SW480 (cell line): ENCODE measurements around the gene RPL12.

Experiments used
- DNase-seq: peaks from one replicate; pipeline ENCODE4 v3.0.0-alpha.2; 2016; ENCODE audit warnings: low spot score

The RPL12 gene

DNA sequence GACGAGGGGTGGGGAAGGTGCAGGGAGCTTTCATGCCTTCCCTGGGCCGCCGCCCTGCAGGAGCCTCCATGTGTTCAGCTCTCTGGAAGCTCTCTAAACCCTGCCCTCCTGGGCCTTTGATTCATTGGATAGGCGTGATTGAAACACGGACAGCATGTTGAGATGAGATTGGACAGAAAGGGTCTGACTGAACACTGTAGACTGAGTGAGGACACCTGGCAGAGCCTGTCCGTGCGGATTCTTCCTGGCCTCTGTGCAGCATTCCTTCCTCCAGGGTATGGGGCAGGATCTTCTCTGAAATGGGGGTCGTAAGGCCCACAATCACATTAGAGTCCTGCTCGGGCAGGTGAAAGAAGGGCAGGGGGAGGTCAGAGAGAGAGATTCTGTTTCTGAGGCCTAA, 12.8 kb downstream of the RPL12 start:
- no peak for DNase-seq

DNA sequence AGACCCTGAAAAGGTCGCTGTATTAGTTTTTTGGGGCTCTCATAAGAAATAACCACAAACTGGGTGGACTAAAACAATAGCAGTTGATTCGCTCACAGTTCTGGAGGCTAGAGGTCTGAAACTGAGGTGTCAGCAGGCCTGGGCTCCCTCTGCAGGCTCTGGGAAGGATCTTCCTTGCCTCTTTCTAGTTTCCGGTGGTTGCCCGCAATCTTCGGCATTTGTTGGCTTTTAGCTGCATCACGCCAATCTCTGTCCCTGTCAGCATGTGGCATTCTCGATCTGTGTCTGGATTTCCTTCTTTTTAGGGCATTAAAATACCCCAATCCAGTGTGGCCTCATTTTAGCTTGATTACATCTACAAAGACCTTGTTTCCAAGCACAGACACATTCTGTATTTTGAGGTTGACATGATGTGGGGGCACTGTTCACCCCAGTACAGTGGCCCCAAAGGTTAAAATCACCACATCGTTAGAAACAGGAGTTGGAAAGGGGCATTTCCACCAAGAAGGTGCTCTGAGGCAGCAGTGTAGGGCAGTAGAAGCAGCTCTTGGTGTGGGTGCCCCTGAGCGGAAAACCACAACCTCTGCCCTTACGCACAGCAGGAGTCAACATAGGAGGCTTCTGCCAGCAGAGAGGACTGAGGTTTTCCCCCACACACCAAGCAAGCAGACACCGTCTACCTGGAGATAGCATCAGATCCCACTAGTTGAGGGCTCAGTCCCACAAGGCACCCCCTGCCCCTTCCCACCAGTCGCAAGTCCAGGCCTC, 13.5 kb downstream of the RPL12 start:
- no peak for DNase-seq

- DNase-seq, result no peak
Measured at GRCh38 chr9:127430415-127430814, 20.8 kb downstream of the RPL12 start.

- no peak for DNase-seq
Measured at GRCh38 chr9:127428348-127428747, 22.9 kb downstream of the RPL12 start.

DNA sequence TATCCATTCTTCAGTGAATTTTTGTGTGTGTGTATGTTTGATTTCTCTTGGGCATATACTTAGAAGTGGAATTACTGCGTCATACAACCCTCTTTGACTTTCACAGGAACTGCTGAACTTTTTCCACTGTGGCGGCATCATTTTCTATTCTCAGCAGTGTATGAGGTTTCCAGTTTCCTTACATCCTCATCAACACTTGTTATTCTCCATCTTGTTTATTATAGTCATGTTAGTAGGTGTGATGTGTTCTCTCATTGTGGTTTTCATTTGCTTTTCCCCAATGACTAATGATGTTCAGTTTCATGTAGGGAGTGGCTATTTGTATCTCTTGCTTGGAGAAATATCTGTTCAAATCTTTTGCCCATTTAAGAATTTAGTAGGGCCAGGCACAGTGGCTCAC, 24.4 kb downstream of the RPL12 start:
- DNase-seq, result no peak

- DNase-seq, result peak; percentile 38
Measured at GRCh38 chr9:127424676-127424999, 26.6 kb downstream of the RPL12 start.

DNA sequence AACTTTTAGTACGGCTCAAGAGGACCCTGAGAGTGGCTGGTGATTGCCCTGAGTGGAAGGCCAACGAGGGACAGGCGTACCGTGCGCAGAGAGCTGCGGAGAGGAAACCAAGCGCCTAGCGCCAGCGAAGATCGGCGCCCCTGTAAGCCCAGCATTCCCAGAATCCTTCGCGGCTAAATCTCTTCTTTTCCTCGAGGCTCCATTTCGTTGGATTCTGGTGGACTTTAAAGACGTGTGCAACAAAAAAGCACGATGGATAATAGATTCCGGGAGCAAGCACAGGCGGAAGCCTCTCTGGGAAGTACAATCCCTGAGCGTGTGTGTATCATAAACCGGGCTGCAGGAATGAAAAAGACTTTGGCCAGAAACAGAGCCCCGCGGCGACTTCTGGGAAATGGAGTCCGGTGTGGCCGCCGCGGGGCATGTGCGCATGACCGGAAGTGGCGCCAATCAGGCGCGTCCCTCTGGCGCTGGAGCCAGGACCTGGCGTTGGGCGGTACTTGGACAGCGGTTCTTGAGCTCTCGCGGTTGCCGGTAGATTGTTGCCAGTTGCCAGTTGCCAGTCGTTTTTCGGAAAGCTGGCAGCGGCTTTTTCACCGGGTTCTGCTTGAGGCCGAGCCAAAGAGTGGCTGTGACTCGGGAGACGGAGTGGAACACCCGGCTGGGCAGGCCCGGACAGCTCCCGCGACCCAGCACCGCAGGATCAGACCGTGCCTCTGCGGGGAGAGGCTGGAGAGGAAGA, 27.1 kb downstream of the RPL12 start, which contains the start of gene ZNF79:
TSS of gene ZNF79 (plus strand) at position 449 of the 742 bp plus-strand sequence. CDS start 406 bp downstream, outside the sequence.
- DNase-seq, result peak; percentile 87

- DNase-seq, result no peak
Measured at GRCh38 chr9:127423476-127423933, 27.7 kb downstream of the RPL12 start.

DNA sequence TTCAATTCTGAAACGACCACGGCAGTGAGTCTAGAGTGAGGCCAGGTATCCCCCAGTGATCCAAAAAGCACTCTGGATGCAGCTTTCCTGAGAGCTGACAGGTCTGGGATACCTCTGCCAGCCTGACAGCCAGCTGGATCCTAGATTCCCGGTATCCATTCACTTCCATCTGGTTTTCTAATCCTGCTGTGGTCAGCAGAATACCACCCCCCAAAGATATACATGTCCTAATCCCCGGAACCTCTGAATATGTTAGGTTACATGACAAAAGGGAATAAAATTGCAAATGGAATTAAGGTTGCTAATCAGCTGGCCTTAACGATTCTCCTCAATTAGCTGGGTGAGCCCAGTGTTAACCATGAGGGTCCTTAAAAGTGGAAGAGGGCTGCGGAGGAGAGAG, 28.4 kb downstream of the RPL12 start:
- no peak for DNase-seq

GRCh38 chr9:127422133-127422782, 28.9 kb downstream of the RPL12 start:
- DNase-seq, result no peak

- no peak for DNase-seq
Measured at GRCh38 chr9:127421057-127421456, 30.1 kb downstream of the RPL12 start.

DNA sequence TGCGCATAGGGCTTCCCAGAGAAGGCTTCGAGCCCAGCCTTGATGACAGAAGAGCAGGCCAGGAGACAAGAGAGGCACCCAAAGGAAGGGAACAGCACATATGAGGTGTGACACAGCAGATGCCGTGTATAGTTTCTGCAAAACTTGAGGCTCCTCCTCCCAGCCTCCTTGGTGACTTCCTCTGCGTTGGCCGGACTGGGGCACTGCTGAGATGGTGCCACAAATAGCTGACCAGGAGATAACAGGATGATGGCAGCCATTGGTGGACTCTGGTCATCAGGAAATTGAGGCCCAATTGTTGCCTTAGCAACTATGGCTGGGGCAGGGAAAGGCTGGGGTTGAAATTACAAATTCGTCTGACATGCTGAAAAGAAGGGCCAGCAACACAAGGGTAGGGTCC, 31.9 kb downstream of the RPL12 start:
- DNase-seq, result no peak

GRCh38 chr9:127418037-127418471, 33.2 kb downstream of the RPL12 start:
- DNase-seq, result peak; percentile 51

GRCh38 chr9:127417131-127418036, 33.8 kb downstream of the RPL12 start:
- DNase-seq, result no peak

DNA sequence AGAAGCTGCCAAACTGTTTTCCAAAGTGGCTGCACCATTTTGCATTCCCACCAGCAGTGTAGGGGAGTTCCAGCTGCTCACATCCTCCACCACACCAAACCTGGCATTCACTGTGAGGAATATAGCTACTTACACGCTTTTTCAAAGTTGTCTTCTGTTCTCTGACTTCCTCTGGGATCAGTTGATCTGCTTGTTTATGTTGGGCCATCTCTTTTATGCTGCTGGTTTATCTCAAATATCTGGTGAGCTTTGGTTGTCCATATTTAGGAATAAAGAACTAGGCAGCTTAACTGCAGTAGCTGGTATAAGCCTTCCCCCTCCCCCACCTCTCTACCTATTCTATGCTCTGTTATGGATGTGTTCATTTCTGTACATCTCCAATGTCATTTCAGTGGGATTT, 35.5 kb downstream of the RPL12 start:
- DNase-seq, result no peak

- DNase-seq, result no peak
Measured at GRCh38 chr9:127415141-127415540, 36.1 kb downstream of the RPL12 start.

DNA sequence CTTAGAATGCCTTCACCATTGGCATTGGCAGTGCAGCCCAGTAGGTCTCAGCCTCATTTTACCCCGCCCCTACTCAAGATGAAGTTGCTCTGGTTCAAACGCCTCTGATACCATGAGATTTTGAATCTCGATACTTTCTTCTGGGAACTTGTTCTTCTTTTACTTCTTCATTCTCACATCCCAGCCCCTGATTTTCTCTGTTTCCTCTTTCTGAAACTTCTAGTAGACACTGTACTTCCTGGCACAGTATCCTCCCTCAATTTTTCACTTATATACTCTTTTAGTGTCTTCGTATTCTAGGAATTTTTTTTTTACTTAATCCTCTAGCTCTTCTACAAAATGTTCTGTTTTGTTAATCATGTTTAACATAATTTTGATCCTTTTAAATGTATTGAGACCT, 40.1 kb downstream of the RPL12 start:
- no peak for DNase-seq

GRCh38 chr9:127407492-127407843, 43.7 kb downstream of the RPL12 start:
- no peak for DNase-seq

DNA sequence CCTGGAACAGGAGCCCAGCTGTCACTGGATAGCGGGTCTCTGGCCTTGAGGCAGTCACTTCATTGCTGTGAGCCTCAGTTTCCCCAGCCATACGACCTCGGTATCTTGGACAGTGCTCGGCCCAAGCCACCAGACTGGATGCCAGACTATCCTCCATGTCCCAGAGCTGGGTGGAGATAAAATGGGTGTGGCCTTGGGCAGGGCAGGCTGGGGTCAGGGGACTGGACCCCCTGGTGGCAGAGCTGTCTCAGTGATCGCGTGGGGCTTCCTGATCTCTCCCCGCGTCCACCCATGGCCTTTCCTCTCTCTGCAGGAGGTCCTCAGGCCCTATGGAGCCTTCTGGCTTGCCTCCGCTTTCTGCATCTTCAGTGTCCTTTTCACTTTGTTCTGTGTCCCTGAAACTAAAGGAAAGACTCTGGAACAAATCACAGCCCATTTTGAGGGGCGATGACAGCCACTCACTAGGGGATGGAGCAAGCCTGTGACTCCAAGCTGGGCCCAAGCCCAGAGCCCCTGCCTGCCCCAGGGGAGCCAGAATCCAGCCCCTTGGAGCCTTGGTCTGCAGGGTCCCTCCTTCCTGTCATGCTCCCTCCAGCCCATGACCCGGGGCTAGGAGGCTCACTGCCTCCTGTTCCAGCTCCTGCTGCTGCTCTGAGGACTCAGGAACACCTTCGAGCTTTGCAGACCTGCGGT, 44.3 kb downstream of the RPL12 start:
- no peak for DNase-seq

- DNase-seq, result no peak
Measured at GRCh38 chr9:127405344-127406125, 45.7 kb downstream of the RPL12 start.

- no peak for DNase-seq
Measured at GRCh38 chr9:127404631-127405030, 46.6 kb downstream of the RPL12 start.
